ENCODE results near the gene MEGF11.
"Not testable (repeated sequence)": the region's sequence is repeated elsewhere in the genome, so short reads cannot be mapped to it uniquely, and the experiment has no call there.

MEGF11 gene

GRCh38 chr15:66021496-66022162, 231.9 kb downstream of the MEGF11 start:
- no peak for DNase-seq

GRCh38 chr15:66019826-66020398, 233.6 kb downstream of the MEGF11 start:
- no peak for DNase-seq

GRCh38 chr15:66019368-66019767, 234.2 kb downstream of the MEGF11 start:
- DNase-seq = no peak

- DNase-seq = no peak
Measured at GRCh38 chr15:66018488-66018797, 235.1 kb downstream of the MEGF11 start.

- DNase-seq = no peak
Measured at GRCh38 chr15:66017792-66018487, 235.6 kb downstream of the MEGF11 start.

- no peak for DNase-seq
Measured at GRCh38 chr15:66017000-66017399, 236.6 kb downstream of the MEGF11 start.

- no peak for DNase-seq
Measured at GRCh38 chr15:66016199-66016598, 237.4 kb downstream of the MEGF11 start.

- DNase-seq = no peak
Measured at GRCh38 chr15:66014635-66015182, 238.8 kb downstream of the MEGF11 start.

- no peak for DNase-seq
Measured at GRCh38 chr15:66014022-66014421, 239.5 kb downstream of the MEGF11 start.

GRCh38 chr15:66008940-66009562, 244.5 kb downstream of the MEGF11 start:
- no peak for DNase-seq

GRCh38 chr15:66007663-66008262, 245.8 kb downstream of the MEGF11 start:
- no peak for DNase-seq

- no peak for DNase-seq
Measured at GRCh38 chr15:66006986-66007385, 246.6 kb downstream of the MEGF11 start.

GRCh38 chr15:66004618-66005262, 248.8 kb downstream of the MEGF11 start:
- DNase-seq = no peak

GRCh38 chr15:66003129-66003528, 250.4 kb downstream of the MEGF11 start:
- DNase-seq = not testable (repeated sequence)

GRCh38 chr15:66001717-66002426, 251.7 kb downstream of the MEGF11 start:
- no peak for DNase-seq

GRCh38 chr15:66001042-66001441, 252.5 kb downstream of the MEGF11 start:
- no peak for DNase-seq

GRCh38 chr15:65998486-65998885, 255.1 kb downstream of the MEGF11 start:
- no peak for DNase-seq

GRCh38 chr15:65996901-65997300, 256.6 kb downstream of the MEGF11 start:
- no peak for DNase-seq

- DNase-seq = no peak
Measured at GRCh38 chr15:65994832-65995231, 258.7 kb downstream of the MEGF11 start.

- DNase-seq = no peak
Measured at GRCh38 chr15:65993762-65994161, 259.8 kb downstream of the MEGF11 start.

- no peak for DNase-seq
Measured at GRCh38 chr15:65993236-65993635, 260.3 kb downstream of the MEGF11 start.

Measured in activated T-cell treated with anti-CD3 and anti-CD28 coated beads, Interleukin-2, amount 50 U/mL, for 1 hour (primary cell).